HG03378 (cell line): ENCODE measurements around the gene PLET1.

Experiments
- ATAC-seq: cut with Tn5 transposase; IDR thresholded peaks from one replicate; pipeline ENCODE4 v1.9.1; 2021; ENCODE audit warnings: mild to moderate bottlenecking, moderate library complexity; ENCODE audit not compliant: unreplicated experiment

The PLET1 gene

DNA sequence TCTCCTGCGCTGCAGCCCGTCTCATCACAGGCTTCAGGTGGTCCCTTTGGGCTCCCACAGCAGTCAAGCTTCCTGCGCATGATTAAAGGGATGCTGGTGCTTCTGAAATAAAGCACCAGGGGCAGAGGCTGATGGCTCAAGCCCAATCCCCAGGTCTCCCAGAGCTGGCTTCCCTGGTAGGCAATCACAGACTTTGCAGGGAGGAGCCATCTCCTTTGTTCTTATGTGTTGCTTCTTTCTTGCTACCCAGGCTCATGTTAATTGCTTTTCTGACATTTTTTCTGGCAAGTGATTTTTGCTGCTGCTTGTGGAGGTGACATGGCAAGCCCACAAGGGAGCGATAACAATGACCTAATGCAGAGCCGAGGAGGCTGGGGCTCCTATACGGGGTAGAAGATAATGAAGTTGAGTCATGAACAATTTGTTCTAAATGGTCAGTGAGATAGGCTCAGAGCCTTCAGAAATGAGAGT is 25.2 kb upstream of the PLET1 start:
- ATAC-seq = no peak

GRCh38 chr11:112281726-112282125 is 21.1 kb upstream of the PLET1 start:
- ATAC-seq = no peak

DNA sequence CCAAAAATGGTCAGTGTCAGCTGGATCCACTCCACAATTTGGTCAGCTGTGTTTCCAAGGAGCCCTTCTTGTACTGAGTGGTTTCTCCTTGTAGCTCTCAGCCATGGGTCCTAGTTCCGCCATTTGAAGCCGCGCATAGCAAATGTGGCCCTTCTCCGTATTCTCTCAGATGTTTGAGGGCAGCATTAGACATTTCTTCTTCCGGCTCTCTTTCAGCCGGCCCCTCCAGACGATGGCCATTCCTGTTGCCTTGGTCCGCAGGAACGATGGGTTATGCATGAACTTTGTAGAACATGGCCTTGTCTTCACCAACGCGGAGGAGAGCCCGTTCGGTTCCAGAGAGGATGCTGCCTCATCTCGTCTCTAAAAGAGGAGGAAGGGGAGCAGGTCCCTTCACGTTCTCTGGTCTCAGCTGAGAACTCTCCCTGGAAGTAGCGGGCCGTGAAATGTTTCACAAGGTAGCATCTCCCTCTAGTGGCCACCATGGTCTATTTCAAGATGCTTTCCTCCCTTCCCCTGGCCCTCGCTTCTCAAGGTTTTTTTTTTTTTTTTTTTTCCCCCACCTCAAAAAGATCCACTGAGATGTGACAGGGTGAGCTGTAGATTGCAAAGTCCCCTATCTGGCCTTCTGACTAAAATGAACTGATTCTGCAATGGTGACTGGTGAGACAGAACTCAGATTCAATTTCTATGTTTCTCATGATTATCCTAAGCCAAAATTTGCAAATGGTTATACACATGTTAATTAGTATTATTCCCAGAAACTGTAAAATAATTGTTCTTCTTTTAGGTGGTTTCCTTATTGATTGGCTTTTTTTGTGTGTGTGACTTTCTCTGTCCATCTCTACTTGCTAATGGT is 19.8 kb upstream of the PLET1 start:
- peak; percentile 79 for ATAC-seq

DNA sequence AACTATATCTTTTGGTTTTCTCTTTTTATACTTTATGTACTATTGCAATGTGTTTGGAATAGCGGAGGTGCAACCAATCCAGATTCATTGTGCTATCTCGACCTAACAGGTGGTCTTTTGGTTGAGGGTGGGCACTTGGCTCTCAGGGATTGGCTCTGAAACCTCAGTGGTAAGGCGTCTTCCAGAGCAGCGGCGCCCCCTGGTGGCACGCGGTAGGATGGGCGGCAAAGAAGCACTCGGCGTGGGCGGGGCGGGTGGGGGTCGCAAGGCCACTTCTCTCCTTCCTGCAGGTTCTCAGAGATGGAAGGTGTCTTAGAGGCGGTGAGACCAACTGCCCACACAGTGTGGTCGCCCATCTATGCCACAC is 19.2 kb upstream of the PLET1 start:
- peak; percentile 30 for ATAC-seq

- ATAC-seq = no peak
These were observed 18.1 kb upstream of the PLET1 start for GRCh38 chr11:112278803-112279202.

GRCh38 chr11:112277941-112278340 is 17.3 kb upstream of the PLET1 start:
- ATAC-seq = no peak

DNA sequence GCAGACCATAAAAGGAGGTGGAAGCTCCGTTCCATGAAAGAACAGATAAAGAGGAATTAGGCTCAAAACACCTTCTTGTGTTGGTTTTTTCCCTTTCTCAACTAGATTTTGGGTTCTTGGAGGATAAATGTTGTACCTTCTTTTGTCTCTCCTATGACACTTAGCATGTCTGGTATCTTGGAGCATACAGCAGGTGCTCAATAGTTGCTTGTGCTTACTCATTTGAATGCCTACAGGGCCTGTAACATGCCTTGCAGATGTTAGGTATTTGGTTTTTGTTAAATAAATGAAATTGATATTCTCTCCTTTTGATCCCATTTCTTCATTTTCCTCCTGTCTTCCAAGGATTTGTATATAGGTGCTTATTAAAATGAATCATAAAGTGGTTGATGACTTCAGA is 16.4 kb upstream of the PLET1 start:
- ATAC-seq = no peak

GRCh38 chr11:112274007-112274783 is 13.5 kb upstream of the PLET1 start:
- ATAC-seq = no peak

DNA sequence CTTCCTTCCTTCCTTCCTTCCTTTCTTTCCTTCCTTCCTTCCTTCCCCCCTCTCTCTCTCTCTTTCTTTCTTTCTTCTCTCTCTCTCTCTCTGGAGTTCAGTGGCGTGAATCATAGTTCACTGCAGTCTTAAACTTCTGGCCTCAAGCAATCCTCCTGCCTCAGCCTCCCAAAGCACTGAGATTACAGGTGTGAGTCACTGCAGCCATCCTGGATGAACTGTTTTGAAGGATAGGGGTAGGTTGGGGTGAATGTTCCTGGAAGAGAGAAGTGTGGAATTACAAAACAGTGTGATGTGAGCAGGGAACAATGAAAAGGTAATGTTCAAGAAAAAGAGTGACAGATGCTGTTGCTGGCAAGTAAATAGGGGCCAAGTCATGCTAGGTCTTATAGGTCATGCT is 12.4 kb upstream of the PLET1 start:
- ATAC-seq = no peak

DNA sequence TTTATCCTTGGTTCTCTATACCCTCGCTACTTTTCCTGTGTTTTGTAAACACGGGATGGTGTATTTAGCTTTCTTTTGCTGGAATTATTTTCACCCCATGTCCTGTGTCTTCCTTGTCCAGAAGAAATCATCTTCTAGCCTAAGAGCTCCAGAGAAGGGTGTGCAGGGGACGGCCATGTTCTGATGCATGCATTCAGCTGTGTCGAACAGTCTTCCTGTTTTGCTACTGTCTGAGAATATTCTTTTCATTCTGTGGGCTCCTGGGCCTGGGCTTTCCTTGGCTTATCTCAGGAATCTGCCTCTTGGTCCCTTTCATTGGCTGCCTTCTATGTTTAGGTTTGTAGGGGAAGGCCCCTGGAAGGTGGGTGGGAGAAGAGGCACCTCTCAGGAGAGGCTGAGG is 10.6 kb upstream of the PLET1 start:
- ATAC-seq = no peak

DNA sequence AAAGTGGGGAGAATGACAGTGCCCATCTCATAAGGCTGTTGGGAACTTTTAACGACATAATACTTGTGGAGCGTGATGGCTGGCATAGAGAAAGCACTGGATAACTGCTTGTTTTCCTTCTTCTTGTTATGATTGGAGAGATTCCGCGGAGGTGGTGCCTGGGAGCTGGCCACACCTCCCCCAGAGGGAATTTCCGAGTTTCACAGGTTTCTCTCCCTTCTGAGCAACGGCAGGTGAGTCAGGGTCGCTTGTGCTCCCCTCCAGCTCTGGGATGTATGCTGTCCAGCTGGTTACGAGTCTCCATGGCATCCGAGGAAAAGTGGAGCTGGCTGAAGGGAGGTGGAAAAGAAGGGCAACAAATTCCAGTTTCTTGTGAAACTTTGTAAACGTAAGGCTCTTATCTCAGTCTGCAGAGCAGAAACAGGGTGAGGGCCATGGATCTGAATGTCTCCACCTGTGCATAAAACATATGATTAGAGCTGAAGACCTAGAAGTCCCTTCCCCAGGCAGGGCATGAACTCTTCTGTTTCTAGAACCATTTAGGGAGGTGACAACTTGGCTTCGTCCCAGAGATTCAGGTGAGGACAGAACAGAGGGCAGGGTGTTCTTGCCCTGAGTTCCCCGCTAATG is 10.0 kb upstream of the PLET1 start:
- ATAC-seq = no peak

DNA sequence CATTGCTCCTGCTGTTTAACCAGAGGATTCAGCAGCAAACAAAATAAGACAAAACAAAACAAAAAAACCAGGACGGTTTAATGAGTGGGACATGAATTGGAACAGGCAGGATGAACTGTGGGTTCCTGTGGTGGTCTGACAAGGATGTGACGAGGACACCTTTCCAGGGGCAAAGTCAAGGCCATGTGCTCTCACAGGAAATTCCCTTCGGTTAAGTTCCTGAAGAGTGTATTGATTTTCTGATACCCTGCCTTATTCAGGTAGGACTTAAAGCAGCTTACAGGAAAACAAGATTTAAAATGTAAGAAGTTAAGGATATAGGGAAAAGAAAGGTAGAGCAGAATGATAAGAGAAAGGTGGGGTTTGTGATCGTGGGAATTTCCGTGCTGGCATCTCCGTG is 8.5 kb upstream of the PLET1 start:
- no peak for ATAC-seq

GRCh38 chr11:112268406-112268805 is 7.7 kb upstream of the PLET1 start:
- ATAC-seq = no peak

GRCh38 chr11:112267188-112267591 is 6.5 kb upstream of the PLET1 start:
- ATAC-seq = no peak

DNA sequence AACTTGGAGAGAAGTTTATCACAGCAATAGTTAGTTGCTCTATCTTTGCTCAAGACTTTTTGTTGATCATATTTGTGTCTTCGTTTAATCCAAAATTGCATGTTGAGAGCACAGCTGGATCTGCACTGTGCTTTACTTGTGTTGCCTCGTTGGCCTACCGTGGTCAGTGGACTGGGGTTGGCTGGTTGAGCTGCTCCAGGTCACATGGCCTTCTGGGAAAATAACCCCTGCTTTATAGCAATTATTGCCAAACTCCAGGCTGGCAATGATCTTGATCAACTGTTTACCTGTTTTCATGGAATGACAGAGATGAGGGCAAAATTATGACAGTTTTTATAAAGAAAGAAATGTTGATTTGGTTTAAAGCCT is 5.7 kb upstream of the PLET1 start:
- no peak for ATAC-seq

DNA sequence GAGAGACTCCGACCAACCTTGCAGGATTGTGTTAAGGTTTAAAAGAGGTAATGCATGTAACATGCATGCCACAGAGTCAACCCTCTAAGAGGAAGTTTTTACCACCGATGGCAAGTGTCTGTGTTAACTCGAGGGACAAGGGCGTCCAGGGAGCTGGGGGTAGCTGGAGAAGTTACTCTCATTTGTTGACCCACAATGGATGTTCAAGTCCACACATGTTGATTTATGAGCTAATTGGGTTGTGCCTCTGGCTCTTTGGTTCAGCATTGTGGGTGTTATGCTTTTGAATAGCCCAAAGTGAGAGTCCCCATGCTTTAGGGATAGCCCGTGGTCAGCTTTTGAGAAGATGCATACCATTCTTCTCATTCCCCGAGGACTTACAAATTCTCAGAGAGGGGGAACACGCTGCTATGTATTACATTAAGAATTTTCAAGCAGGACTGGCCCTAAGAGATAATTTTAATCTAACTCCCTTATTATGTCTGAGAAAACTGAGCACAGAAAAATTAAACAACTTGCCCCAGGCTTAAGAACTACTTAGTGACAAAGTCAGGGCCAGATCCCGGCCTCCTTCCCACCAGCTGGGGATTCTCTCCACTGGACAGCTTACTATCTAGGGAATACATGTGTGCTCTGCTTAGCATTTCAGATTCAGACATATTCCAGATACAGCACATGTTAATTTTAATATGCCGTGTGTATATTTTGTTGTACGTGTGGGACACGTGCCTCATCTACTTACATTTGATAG is 5.2 kb upstream of the PLET1 start:
- ATAC-seq = no peak

DNA sequence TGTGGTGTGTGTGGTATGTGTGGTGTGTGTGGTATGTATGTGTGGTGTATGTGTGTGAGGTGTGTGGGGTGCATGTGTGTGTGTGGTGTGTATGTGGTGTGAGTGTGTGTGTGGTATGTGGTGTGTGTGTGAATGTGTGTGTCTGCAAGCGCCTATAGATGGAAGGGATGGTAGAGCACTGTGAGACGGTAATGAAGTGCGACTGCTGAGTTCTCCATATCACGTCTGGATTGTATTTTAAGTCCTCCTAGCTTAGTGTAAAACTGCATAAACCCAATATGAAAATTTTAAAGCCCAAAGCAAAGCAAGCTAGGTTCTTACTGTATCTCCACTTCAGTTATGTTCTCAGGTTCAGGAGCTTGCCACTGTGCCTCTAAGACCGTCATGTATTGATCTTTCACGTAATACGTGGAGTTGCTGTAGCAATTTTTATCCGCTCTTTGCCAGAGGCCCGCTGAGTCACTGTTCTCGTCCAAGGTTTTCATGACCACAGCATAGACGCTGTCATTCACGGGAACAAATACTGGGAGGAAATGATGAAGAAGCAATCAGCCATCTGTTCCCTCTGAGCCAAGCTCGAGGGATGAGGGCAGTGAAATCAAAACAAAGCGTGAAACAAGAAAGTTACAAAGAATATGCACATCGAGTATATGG is 5.5 kb downstream of the PLET1 start:
- no peak for ATAC-seq

DNA sequence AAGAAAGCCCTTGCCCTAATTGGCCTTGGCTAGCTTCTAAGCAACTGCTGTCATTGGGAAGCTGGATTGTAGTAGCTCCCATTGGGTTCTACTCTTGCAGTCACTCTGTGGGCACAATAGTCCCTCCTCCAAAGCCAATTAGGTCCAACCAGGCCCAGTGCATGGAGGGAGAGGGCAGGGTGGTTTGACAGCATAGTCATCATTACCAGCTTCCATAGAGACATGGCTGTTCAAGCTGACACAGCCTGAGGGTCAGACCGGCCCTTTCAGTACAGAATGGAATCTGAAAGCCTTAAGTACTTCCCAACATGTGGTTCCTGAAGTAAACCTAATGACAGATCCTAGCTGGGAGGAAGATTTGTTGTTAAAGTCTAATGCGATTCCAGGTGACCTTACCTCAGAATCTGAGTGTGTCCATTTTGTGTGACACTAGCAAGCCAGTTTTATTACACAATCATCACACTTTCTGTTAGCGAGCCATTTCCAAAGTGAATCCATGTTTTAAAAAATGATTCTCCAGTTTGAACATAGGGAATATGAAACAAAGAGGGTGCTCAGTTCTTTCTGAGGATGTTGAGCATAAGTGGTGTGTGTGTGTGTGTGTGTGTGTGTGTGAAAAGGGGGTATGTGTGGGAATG is 6.9 kb downstream of the PLET1 start:
- ATAC-seq = no peak

- ATAC-seq = no peak
These were observed 10.6 kb downstream of the PLET1 start for GRCh38 chr11:112249871-112250610.
